GM23248 (cell line): ENCODE measurements around the gene GNLY.

Experiments
- EZH2 ChIP-seq: fragments of 200-600 bp; sonication (generic); IDR thresholded peaks from 2 replicates; pipeline ENCODE4 v1.6.1; 2018; ENCODE audit warnings: antibody characterized with exemption, mild to moderate bottlenecking; ENCODE audit not compliant: insufficient read depth, poor library complexity, severe bottlenecking
- EZH2phosphoT487 ChIP-seq: fragments of 200-600 bp; sonication (generic); IDR thresholded peaks from 2 replicates; pipeline ENCODE4 v1.6.1; 2018; ENCODE audit warnings: antibody characterized with exemption, moderate library complexity, mild to moderate bottlenecking, low read depth; ENCODE audit not compliant: insufficient read depth

DNA sequence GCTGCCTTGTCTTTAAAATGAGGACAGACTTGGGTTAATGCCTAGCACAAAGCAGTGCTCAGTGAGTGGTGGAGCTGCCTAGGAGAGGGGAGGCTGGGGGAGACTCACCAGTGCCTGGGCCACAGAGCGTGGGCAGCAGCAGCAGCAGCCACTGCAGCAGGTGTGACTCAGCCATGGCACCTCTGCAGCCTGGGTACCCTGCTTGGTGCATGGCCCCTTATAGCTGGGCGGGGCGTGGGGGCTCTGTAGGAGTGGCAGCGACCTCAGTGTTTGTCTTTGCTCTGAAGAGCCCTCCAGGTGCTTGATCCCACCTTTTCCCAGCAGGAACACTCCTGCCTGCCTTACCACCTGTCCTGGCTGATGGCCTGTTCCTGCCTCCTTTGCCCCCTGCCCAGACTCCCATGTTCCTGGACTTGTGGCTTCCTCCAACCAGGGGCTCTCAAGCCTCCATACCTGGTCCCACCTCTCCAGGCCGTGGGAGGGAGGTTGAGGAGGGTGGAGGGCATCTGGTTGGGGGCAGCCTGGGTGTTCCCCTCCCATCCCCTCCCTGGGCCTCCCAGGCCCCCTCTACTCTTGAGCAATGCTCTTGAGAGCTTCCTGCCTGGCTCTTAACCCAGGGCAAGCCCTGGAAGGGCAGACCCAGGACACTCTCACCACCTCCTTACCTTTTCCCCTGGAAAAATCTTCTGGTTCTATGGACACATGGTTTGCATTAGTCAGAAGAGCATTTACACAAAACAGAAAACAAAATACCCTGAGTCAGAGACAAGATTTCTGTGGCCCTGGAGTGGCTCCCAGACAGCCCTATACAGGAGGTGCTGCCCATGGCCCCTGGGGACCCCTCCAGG is 25.9 kb upstream of the GNLY start, which contains the start of gene SFTPB:
- TF ChIP-seq EZH2 = no peak
- no peak for TF ChIP-seq EZH2phosphoT487
